Loucy (cell line): ENCODE measurements around the gene IRF7.

ENCODE experiments used
- H2AFZ ChIP-seq: fragments of 200-600 bp; sonication (generic); 2 replicates; pipeline ENCODE4 v1.6.0; 2016; ENCODE audit warnings: antibody characterized with exemption, mild to moderate bottlenecking, low read length, moderate library complexity
- H3F3A ChIP-seq: fragments of 200-600 bp; 2 replicates; pipeline ENCODE4 v1.6.0; 2016; ENCODE audit warnings: antibody characterized with exemption, low read depth, mild to moderate bottlenecking
- H3K27me3 ChIP-seq: fragments of 200-600 bp; sonication (generic); 2 replicates; pipeline ENCODE4 v1.6.1; 2014; ENCODE audit warnings: low read length, mild to moderate bottlenecking; ENCODE audit not compliant: insufficient read depth, poor library complexity, severe bottlenecking
- H3K36me3 ChIP-seq: fragments of 200-600 bp; sonication (generic); 2 replicates; pipeline ENCODE4 v1.6.1; 2016; ENCODE audit warnings: low read length; ENCODE audit not compliant: insufficient read depth
- H3K4me1 ChIP-seq: fragments of 200-600 bp; sonication (generic); 2 replicates; pipeline ENCODE4 v1.5.1; 2014; ENCODE audit warnings: low read length, mild to moderate bottlenecking; ENCODE audit not compliant: insufficient read depth, poor library complexity, severe bottlenecking
- H3K4me2 ChIP-seq: fragments of 200-600 bp; sonication (generic); 2 replicates; pipeline ENCODE4 v1.6.0; 2014; ENCODE audit warnings: antibody characterized with exemption, low read length, low read depth, mild to moderate bottlenecking; ENCODE audit not compliant: poor library complexity, severe bottlenecking
- H3K4me3 ChIP-seq: fragments of 200-600 bp; sonication (generic); 2 replicates; pipeline ENCODE4 v1.5.1; 2014; ENCODE audit warnings: low read length, mild to moderate bottlenecking, mixed read lengths; ENCODE audit not compliant: poor library complexity, severe bottlenecking
- H3K79me2 ChIP-seq: fragments of 200-600 bp; sonication (generic); 2 replicates; pipeline ENCODE4 v1.6.1; 2014; ENCODE audit warnings: low read length; ENCODE audit not compliant: insufficient read depth
- H3K9ac ChIP-seq: fragments of 200-600 bp; sonication (generic); 2 replicates; pipeline ENCODE4 v1.6.0; 2014; ENCODE audit warnings: mild to moderate bottlenecking, low read depth, low read length, moderate library complexity; ENCODE audit not compliant: poor library complexity, severe bottlenecking
- H3K9me2 ChIP-seq: fragments of 200-600 bp; sonication (generic); replicated peaks from 2 replicates; pipeline ENCODE4 v1.6.1; 2016; ENCODE audit warnings: low read depth, low read length, mixed read lengths
- H3K9me3 ChIP-seq: fragments of 200-600 bp; sonication (generic); 2 replicates; pipeline ENCODE4 v1.6.1; 2014; ENCODE audit warnings: mild to moderate bottlenecking, antibody characterized with exemption, low read length, low read depth; ENCODE audit not compliant: insufficient read depth
- H4K20me1 ChIP-seq: fragments of 200-600 bp; sonication (generic); 2 replicates; pipeline ENCODE4 v1.6.0; 2014; ENCODE audit warnings: antibody characterized with exemption, low read length, mild to moderate bottlenecking; ENCODE audit not compliant: insufficient read depth, poor library complexity, severe bottlenecking
- EZH2phosphoT487 ChIP-seq: fragments of 200-600 bp; IDR thresholded peaks from 2 replicates; pipeline ENCODE4 v1.6.1; 2018; ENCODE audit warnings: antibody characterized with exemption, mild to moderate bottlenecking, moderate library complexity, borderline replicate concordance
- TF ChIP-seq, protein P1 (sequence below): fragments of 200-600 bp; sonication (generic); conservative IDR thresholded peaks from 2 replicates; pipeline ENCODE4 v1.5.1; 2014; ENCODE audit warnings: mild to moderate bottlenecking, antibody characterized with exemption, low read length

The IRF7 gene

DNA sequence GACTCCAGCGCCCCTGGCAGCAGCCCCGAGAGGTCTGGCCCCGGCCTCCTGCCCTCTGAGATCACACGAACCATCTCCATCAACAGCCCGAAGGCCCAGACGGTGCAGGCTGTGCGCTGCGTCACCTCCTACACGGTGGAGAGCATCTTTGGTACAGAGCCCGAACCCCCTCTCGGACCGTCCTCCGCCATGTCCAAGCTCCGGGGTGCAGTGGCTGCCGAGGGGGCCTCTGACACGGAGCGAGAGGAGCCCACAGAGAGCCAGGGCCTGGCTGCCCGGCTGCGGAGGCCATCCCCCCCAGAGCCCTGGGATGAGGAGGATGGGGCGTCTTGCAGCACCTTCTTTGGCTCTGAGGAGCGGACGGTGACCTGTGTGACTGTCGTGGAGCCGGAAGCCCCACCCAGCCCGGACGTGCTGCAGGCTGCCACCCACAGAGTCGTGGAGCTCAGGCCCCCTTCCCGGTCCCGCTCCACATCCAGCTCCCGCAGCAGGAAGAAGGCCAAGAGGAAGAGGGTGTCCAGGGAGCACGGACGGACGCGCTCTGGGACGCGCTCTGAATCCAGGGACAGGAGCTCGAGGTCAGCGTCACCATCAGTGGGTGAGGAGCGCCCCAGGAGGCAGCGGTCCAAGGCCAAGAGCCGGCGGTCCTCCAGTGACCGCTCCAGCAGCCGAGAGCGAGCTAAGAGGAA lies 7.6 kb downstream of the IRF7 start:
- H3K4me1 ChIP-seq = no peaks in the 10 kb centered on the region
- H3K4me2 ChIP-seq = no peak overlapping the region
- peaks cover 8% of the 10 kb centered on the region for H4K20me1 ChIP-seq
- H3K9me3 ChIP-seq = no peaks in the 10 kb centered on the region
- no peaks in the 10 kb centered on the region for H3F3A ChIP-seq
- H2AFZ ChIP-seq = no peak overlapping the region
- H3K4me3 ChIP-seq = no peak overlapping the region
- H3K36me3 ChIP-seq = peaks cover 96% of the 10 kb centered on the region; the same call in 1 of the 2 replicates
- no peaks in the 10 kb centered on the region for H3K27me3 ChIP-seq
- H3K9ac ChIP-seq = no peak overlapping the region
- H3K79me2 ChIP-seq = no peaks in the 10 kb centered on the region
- TF ChIP-seq EZH2phosphoT487 = no peak
- TF ChIP-seq, protein P1, sequence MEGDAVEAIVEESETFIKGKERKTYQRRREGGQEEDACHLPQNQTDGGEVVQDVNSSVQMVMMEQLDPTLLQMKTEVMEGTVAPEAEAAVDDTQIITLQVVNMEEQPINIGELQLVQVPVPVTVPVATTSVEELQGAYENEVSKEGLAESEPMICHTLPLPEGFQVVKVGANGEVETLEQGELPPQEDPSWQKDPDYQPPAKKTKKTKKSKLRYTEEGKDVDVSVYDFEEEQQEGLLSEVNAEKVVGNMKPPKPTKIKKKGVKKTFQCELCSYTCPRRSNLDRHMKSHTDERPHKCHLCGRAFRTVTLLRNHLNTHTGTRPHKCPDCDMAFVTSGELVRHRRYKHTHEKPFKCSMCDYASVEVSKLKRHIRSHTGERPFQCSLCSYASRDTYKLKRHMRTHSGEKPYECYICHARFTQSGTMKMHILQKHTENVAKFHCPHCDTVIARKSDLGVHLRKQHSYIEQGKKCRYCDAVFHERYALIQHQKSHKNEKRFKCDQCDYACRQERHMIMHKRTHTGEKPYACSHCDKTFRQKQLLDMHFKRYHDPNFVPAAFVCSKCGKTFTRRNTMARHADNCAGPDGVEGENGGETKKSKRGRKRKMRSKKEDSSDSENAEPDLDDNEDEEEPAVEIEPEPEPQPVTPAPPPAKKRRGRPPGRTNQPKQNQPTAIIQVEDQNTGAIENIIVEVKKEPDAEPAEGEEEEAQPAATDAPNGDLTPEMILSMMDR = no peak
- H3K9me2 ChIP-seq = no peaks in the 10 kb centered on the region

DNA sequence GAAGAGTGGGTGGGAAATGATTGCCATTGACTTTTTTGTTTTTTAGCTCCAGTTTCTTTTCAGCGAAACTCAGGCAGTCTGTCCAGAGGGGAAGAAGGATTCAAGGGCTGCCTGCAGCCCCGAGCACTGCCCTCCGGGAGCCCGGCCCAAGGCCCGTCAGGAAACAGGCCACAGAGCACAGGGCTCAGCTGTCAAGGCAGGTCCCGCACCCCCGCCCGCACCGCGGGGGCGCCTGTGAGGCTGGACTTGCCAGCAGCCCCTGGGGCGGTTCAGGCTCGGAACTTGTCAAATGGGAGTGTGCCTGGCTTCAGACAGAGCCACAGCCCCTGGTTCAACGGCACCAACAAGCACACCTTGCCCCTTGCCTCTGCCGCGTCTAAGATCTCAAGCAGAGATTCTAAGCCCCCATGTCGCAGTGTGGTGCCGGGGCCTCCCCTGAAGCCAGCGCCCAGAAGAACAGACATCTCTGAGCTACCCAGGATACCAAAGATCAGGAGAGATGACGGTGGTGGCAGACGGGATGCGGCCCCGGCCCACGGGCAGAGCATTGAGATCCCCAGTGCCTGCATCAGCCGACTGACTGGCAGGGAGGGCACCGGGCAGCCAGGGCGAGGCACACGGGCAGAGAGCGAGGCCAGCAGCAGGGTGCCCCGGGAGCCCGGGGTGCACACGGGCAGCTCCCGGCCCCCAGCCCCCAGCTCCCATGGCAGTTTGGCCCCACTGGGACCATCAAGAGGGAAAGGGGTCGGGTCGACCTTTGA lies 8.6 kb downstream of the IRF7 start:
- Histone ChIP-seq H3K4me2 (no peak overlapping the region), H3K4me1 (no peaks in the 10 kb centered on the region), H3K79me2 (no peaks in the 10 kb centered on the region), H4K20me1 (no peaks in the 10 kb centered on the region), H3K36me3 (peaks cover 97% of the 10 kb centered on the region; the same call in 1 of the 2 replicates), H2AFZ (no peak overlapping the region), H3K9me2 (no peaks in the 10 kb centered on the region), H3K9me3 (no peaks in the 10 kb centered on the region), H3K4me3 (no peak overlapping the region), H3K27me3 (no peaks in the 10 kb centered on the region), H3K9ac (no peak overlapping the region), H3F3A (no peaks in the 10 kb centered on the region)
- TF ChIP-seq EZH2phosphoT487 = no peak
- TF ChIP-seq, protein P1 = no peak

DNA sequence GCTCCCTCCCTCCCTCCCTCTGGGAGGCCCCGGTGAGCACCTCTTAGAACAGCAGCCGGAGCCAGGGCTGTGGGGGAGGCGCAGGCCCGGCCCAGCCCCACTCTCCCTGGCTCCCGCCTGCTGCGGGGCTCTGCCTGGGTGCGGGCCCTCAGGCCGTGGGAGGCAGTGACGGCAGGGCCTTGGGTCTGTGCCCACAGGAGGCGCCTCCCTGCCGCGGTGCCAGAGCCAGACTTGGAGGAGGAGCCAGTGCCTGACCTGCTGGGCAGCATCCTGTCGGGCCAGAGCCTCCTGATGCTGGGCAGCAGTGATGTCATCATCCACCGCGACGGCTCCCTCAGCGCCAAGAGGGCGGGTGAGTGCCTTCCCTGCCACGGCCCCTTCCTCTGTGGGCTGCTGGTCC lies 9.5 kb downstream of the IRF7 start:
- no peaks in the 10 kb centered on the region for H3K9me2 ChIP-seq
- H3K4me3 ChIP-seq = no peak overlapping the region
- no peak for TF ChIP-seq EZH2phosphoT487
- TF ChIP-seq, protein P1 = no peak
- peaks cover 97% of the 10 kb centered on the region; the same call in 1 of the 2 replicates for H3K36me3 ChIP-seq
- no peaks in the 10 kb centered on the region for H3K79me2 ChIP-seq
- H2AFZ ChIP-seq = no peak overlapping the region
- no peaks in the 10 kb centered on the region for H3K9me3 ChIP-seq
- no peaks in the 10 kb centered on the region for H3K4me1 ChIP-seq
- H3K9ac ChIP-seq = no peak overlapping the region
- H3K4me2 ChIP-seq = no peak overlapping the region
- no peaks in the 10 kb centered on the region for H4K20me1 ChIP-seq
- H3F3A ChIP-seq = no peaks in the 10 kb centered on the region
- no peaks in the 10 kb centered on the region for H3K27me3 ChIP-seq
